Neural cell (in vitro differentiated cells): Measurements from ENCODE around the gene DROSHA. TPM values are rescaled to one million over a fixed set of nuclear protein-coding genes. Genes with fewer than 3 reads are reported as not detected.

ENCODE experiments used
- H2AFZ ChIP-seq: fragments of 200-600, 300-800 bp; sonication (generic), shearing (Covaris generic); 2 replicates; pipeline ENCODE4 v1.6.0; 2014; ENCODE audit warnings: low read depth, mild to moderate bottlenecking, antibody characterized with exemption, low read length, moderate library complexity
- H3F3A ChIP-seq: fragments of 200-600 bp; shearing (Covaris generic); 2 replicates; pipeline ENCODE4 v1.6.1; 2016; ENCODE audit warnings: mild to moderate bottlenecking, moderate library complexity, mixed read lengths, antibody characterized with exemption, low read length; ENCODE audit not compliant: insufficient read depth, poor library complexity, severe bottlenecking
- H3K27ac ChIP-seq: fragments of 200-600, 300-800 bp; sonication (generic), shearing (Covaris generic); 2 replicates; pipeline ENCODE4 v1.5.1; 2014; ENCODE audit warnings: mild to moderate bottlenecking, low read length, moderate library complexity
- H3K27me3 ChIP-seq: fragments of 300-800, 200-600 bp; sonication (generic), shearing (Covaris generic); 2 replicates; pipeline ENCODE4 v1.6.0; 2014; ENCODE audit warnings: mild to moderate bottlenecking, low read depth, low read length, moderate library complexity; ENCODE audit not compliant: insufficient read depth
- H3K36me3 ChIP-seq: fragments of 300-800, 200-600 bp; sonication (generic), shearing (Covaris generic); 2 replicates; pipeline ENCODE4 v1.5.1; 2014; ENCODE audit warnings: mild to moderate bottlenecking, antibody characterized with exemption, low read length, moderate library complexity; ENCODE audit not compliant: insufficient read depth
- H3K4me2 ChIP-seq: fragments of 300-800, 200-600 bp; sonication (generic), shearing (Covaris generic); 2 replicates; pipeline ENCODE4 v1.6.0; 2014; ENCODE audit warnings: mild to moderate bottlenecking, low read length
- H3K4me3 ChIP-seq: fragments of 300-800, 200-600 bp; sonication (generic), shearing (Covaris generic); 2 replicates; pipeline ENCODE4 v1.5.1; 2014; ENCODE audit warnings: mild to moderate bottlenecking, low read length, moderate library complexity
- H3K79me2 ChIP-seq: fragments of 200-600 bp; shearing (Covaris generic); replicated peaks from 2 replicates; pipeline ENCODE4 v1.6.0; 2014; ENCODE audit warnings: mild to moderate bottlenecking, low read length, moderate library complexity; ENCODE audit not compliant: insufficient read depth
- H3K9ac ChIP-seq: fragments of 300-800, 200-600 bp; sonication (generic), shearing (Covaris generic); 2 replicates; pipeline ENCODE4 v1.6.1; 2016; ENCODE audit warnings: mild to moderate bottlenecking, low read length, mixed read lengths
- H3K9me2 ChIP-seq: fragments of 200-600 bp; shearing (Covaris generic); 2 replicates; pipeline ENCODE4 v1.6.1; 2016; ENCODE audit warnings: mild to moderate bottlenecking, low read length, mixed read lengths; ENCODE audit not compliant: insufficient read depth
- H3K9me3 ChIP-seq: fragments of 200-600, 300-800 bp; sonication (generic), shearing (Covaris generic); 2 replicates; pipeline ENCODE4 v1.6.1; 2016; ENCODE audit warnings: mild to moderate bottlenecking, mixed run types, low read length, moderate library complexity, mixed read lengths
- H4K20me1 ChIP-seq: fragments of 200-600 bp; shearing (Covaris generic); 2 replicates; pipeline ENCODE4 v1.6.1; 2016; ENCODE audit warnings: mild to moderate bottlenecking, mixed run types; ENCODE audit not compliant: insufficient read depth
- EP300 ChIP-seq: fragments of 450-650 bp; conservative IDR thresholded peaks from 2 replicates; pipeline ENCODE4 v1.6.1; 2014; ENCODE audit warnings: antibody characterized with exemption, mild to moderate bottlenecking, moderate library complexity; ENCODE audit not compliant: poor library complexity, severe bottlenecking
- EZH2 ChIP-seq: fragments of 200-600, 300-800 bp; shearing (Covaris generic), sonication (generic); IDR thresholded peaks from 2 replicates; pipeline ENCODE4 v1.6.1; 2014; ENCODE audit warnings: antibody characterized with exemption, low read length, borderline replicate concordance, mild to moderate bottlenecking; ENCODE audit not compliant: insufficient read depth, poor library complexity, severe bottlenecking
- MXI1 ChIP-seq: fragments of 450-650 bp; conservative IDR thresholded peaks from 2 replicates; pipeline ENCODE4 v1.6.1; 2014; ENCODE audit warnings: antibody characterized with exemption, mild to moderate bottlenecking; ENCODE audit not compliant: poor library complexity, severe bottlenecking
- POLR2AphosphoS5 ChIP-seq: IDR thresholded peaks from 2 replicates; pipeline ENCODE4 v1.6.1; 2012
- RAD21 ChIP-seq: fragments of 450-650 bp; conservative IDR thresholded peaks from 2 replicates; pipeline ENCODE4 v1.6.1; 2014; ENCODE audit warnings: antibody characterized with exemption, mild to moderate bottlenecking, moderate library complexity
- SMC3 ChIP-seq: fragments of 450-650 bp; conservative IDR thresholded peaks from 2 replicates; pipeline ENCODE4 v1.6.1; 2014; ENCODE audit warnings: antibody characterized with exemption, mild to moderate bottlenecking, moderate library complexity; ENCODE audit not compliant: poor library complexity
- TAF1 ChIP-seq: IDR thresholded peaks from 2 replicates; pipeline ENCODE4 v1.6.1; 2012; ENCODE audit warnings: low read depth
- polyA plus RNA-seq: library from polyadenylated mRNA; depleted of rRNA; stranded (reverse); fragments of >200 nt; gene quantifications from 2 replicates; pipeline ENCODE4 v1.2.3, GENCODE V29; 2014
- TF ChIP-seq, protein P1 (sequence below): IDR thresholded peaks from 2 replicates; pipeline ENCODE4 v1.6.1; 2012; ENCODE audit warnings: borderline replicate concordance
- TF ChIP-seq, protein P2 (sequence below): fragments of 450-650 bp; IDR thresholded peaks from 2 replicates; pipeline ENCODE4 v1.5.1; 2014; ENCODE audit warnings: antibody characterized with exemption, mild to moderate bottlenecking, moderate library complexity; ENCODE audit not compliant: poor library complexity, severe bottlenecking

DROSHA gene
- polyA plus RNA-seq, 1 donor from 2014 or later, result 88.5 TPM

DNA sequence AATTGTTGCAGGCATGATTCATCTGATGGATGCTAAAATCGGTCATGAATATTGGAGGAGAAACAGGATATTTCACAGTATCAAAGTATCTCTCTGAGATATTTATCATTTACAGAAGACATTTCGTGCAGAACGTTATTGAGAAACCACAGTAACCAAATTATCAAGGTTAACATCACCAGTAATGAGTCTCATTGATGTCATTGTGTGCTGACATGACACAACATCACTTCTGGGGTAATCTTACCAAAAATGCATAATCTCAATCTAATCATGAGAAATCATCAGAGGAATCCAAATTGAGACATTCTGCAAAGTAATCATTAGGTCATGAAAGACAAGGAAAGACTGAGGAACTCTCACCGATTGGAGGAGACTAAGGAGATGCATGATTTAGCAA, 42.9 kb upstream of the DROSHA start:
- H3K27ac ChIP-seq, result no peak overlapping the region
- no peaks in the 10 kb centered on the region for H3K36me3 ChIP-seq
- TF ChIP-seq POLR2AphosphoS5 (no peak), SMC3 (no peak), RAD21 (no peak), TAF1 (no peak), MXI1 (no peak), EZH2 (no peak), EP300 (no peak)
- TF ChIP-seq, protein P1, sequence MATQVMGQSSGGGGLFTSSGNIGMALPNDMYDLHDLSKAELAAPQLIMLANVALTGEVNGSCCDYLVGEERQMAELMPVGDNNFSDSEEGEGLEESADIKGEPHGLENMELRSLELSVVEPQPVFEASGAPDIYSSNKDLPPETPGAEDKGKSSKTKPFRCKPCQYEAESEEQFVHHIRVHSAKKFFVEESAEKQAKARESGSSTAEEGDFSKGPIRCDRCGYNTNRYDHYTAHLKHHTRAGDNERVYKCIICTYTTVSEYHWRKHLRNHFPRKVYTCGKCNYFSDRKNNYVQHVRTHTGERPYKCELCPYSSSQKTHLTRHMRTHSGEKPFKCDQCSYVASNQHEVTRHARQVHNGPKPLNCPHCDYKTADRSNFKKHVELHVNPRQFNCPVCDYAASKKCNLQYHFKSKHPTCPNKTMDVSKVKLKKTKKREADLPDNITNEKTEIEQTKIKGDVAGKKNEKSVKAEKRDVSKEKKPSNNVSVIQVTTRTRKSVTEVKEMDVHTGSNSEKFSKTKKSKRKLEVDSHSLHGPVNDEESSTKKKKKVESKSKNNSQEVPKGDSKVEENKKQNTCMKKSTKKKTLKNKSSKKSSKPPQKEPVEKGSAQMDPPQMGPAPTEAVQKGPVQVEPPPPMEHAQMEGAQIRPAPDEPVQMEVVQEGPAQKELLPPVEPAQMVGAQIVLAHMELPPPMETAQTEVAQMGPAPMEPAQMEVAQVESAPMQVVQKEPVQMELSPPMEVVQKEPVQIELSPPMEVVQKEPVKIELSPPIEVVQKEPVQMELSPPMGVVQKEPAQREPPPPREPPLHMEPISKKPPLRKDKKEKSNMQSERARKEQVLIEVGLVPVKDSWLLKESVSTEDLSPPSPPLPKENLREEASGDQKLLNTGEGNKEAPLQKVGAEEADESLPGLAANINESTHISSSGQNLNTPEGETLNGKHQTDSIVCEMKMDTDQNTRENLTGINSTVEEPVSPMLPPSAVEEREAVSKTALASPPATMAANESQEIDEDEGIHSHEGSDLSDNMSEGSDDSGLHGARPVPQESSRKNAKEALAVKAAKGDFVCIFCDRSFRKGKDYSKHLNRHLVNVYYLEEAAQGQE, result no peak
- TF ChIP-seq, protein P2, sequence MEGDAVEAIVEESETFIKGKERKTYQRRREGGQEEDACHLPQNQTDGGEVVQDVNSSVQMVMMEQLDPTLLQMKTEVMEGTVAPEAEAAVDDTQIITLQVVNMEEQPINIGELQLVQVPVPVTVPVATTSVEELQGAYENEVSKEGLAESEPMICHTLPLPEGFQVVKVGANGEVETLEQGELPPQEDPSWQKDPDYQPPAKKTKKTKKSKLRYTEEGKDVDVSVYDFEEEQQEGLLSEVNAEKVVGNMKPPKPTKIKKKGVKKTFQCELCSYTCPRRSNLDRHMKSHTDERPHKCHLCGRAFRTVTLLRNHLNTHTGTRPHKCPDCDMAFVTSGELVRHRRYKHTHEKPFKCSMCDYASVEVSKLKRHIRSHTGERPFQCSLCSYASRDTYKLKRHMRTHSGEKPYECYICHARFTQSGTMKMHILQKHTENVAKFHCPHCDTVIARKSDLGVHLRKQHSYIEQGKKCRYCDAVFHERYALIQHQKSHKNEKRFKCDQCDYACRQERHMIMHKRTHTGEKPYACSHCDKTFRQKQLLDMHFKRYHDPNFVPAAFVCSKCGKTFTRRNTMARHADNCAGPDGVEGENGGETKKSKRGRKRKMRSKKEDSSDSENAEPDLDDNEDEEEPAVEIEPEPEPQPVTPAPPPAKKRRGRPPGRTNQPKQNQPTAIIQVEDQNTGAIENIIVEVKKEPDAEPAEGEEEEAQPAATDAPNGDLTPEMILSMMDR, result no peak
- H3K27me3 ChIP-seq, result no peaks in the 10 kb centered on the region
- no peaks in the 10 kb centered on the region for H3K9me3 ChIP-seq
- H3K9me2 ChIP-seq, result no peaks in the 10 kb centered on the region
- H4K20me1 ChIP-seq, result no peaks in the 10 kb centered on the region
- no peak overlapping the region for H3K4me3 ChIP-seq
- H3K9ac ChIP-seq, result no peak overlapping the region
- H3K79me2 ChIP-seq, result no peaks in the 10 kb centered on the region
- no peak overlapping the region for H3K4me2 ChIP-seq
- no peaks in the 10 kb centered on the region for H3F3A ChIP-seq
- H2AFZ ChIP-seq, result no peak overlapping the region

DNA sequence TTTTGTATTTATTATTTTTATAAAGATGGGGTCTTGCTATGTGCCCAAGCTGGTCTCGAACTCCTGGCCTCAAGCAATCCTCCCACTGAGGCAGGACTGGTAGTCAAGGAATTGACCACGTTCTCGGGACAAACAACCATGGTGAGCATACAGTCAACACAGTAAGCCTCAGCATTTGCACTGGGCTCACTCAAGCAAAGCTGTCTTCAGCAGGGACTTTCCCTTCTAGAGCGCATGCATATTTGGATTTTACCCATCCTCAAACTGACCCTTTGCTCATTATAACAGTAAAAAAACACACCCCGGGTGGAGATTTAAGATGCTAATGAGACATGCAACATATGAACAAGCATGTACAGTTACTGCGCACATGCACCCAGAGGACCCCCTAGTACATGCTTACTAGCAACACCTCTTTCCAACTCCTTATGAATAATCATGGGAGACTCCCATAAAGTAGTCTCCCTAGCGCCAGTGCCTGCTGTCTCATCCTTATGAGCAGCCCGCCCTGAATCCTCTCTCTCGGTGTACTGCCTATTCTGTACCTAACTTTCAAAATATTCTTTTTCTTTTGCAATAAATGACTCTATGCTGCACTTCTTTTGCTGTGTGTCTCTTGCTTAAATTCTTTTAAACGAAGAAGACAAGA, 41.7 kb upstream of the DROSHA start:
- H3F3A ChIP-seq, result no peaks in the 10 kb centered on the region
- no peak overlapping the region for H3K4me2 ChIP-seq
- no peaks in the 10 kb centered on the region for H3K27me3 ChIP-seq
- H3K9me3 ChIP-seq, result no peaks in the 10 kb centered on the region
- TF ChIP-seq, protein P1, result no peak
- TF ChIP-seq MXI1, result no peak
- TF ChIP-seq TAF1, result no peak
- no peak for TF ChIP-seq POLR2AphosphoS5
- TF ChIP-seq EP300, result no peak
- no peak for TF ChIP-seq RAD21
- TF ChIP-seq, protein P2, result no peak
- no peak for TF ChIP-seq SMC3
- no peak for TF ChIP-seq EZH2
- no peak overlapping the region for H3K9ac ChIP-seq
- no peak overlapping the region for H2AFZ ChIP-seq
- no peaks in the 10 kb centered on the region for H3K79me2 ChIP-seq
- H3K9me2 ChIP-seq, result no peaks in the 10 kb centered on the region
- no peaks in the 10 kb centered on the region for H3K36me3 ChIP-seq
- H4K20me1 ChIP-seq, result no peaks in the 10 kb centered on the region
- no peak overlapping the region for H3K4me3 ChIP-seq
- no peak overlapping the region for H3K27ac ChIP-seq
